Measurements from ENCODE around the gene PAPOLB. TPM values are rescaled to one million over a fixed set of nuclear protein-coding genes. Genes with fewer than 3 reads are reported as not detected.

PAPOLB gene
- polyA plus RNA-seq, 2 of the 4 experiments (the other 2 are of a cell fraction): not detected

- DNase-seq (ENCODE audit: low read depth in 1 of 2, low spot score in 1 of 2) (no peak), FAIRE-seq (no peak), ATAC-seq (no peak)
- no peak overlapping the region for H3K27ac ChIP-seq
- H3K4me2 ChIP-seq: peak overlapping the region; percentile 99; the same call in 1 of the 3 replicates
- no peak overlapping the region; the same call in 2 of the 3 replicates for H3K4me3 ChIP-seq
- 0 out of 3 replicates have a peak, but pooled peaks cover 4% of the 10 kb centered on the region for H3K4me1 ChIP-seq
- ChIA-PET CTCF (interaction anchor here (0.6 to 4.1 kb wide), 33 partner anchors 10 to 273 kb away, joined by 3 to 39 read pairs (median 5); no protein-coding TSS in a partner anchor), POLR2A (interaction anchor here (0.6 kb wide), 1 partner anchor 109 kb away, joined by 3 read pairs; the partner anchor contains the start of gene AP5Z1)
- 69% methylated on average over 10 of the region's 10 CpGs for WGBS (ENCODE audit: missing lambda C conversion rate)
- TF ChIP-seq MAFK (IDR thresholded peaks at IDR 0.05; ENCODE audit: partially characterized antibody): no peak
- TF ChIP-seq NPAS2 (CRISPR knock-in tag; IDR thresholded peaks at IDR 0.05; ENCODE audit: borderline replicate concordance): no peak
- TF ChIP-seq EHMT2 (IDR thresholded peaks at IDR 0.05; ENCODE audit: low read depth): no peak
- TF ChIP-seq REST (IDR thresholded peaks at IDR 0.05): no peak
- no peak for TF ChIP-seq SMC3 (IDR thresholded peaks at IDR 0.05)
- TF ChIP-seq HMGXB4 (CRISPR knock-in tag; IDR thresholded peaks at IDR 0.05; ENCODE audit: borderline replicate concordance): no peak
- no peak for TF ChIP-seq CTCF (IDR thresholded peaks at IDR 0.05)
- TF ChIP-seq HOXA7 (CRISPR knock-in tag; IDR thresholded peaks at IDR 0.05): no peak
- TF ChIP-seq NFE2L2 (conservative IDR thresholded peaks at IDR 0.05; ENCODE audit: low read length): no peak
- no peaks in the 10 kb centered on the region for H3K9me3 ChIP-seq
Observed at GRCh38 chr7:4884164-4884563, 22.3 kb upstream of the PAPOLB start.

- CTCF ChIA-PET: interaction anchor here (0.6 to 4.1 kb wide), 47 partner anchors 10 to 845 kb away, joined by 3 to 39 read pairs (median 4); no protein-coding TSS in a partner anchor
- FAIRE-seq (no peak), DNase-seq (ENCODE audit: low read depth in 1 of 2, low spot score in 1 of 2) (peak; percentile 90 to 95), ATAC-seq (peak; percentile 91 to 96)
- WGBS (ENCODE audit: missing lambda C conversion rate): 12% methylated on average over 16 of the region's 72 CpGs
- H3K9me3 ChIP-seq: no peaks in the 10 kb centered on the region
- peak within 1 kb of the TSS; percentile 99 for H3K4me2 ChIP-seq
- TF ChIP-seq MAZ (IDR thresholded peaks at IDR 0.05; ENCODE audit: borderline replicate concordance, low read depth, low read length): no peak
- TF ChIP-seq POLR2A (IDR thresholded peaks at IDR 0.05; ENCODE audit: low read length): peak; percentile 29; the same call in 1 of the 2 replicates
- no peak for TF ChIP-seq CBX8 (IDR thresholded peaks at IDR 0.05)
- TF ChIP-seq RAD21 (conservative IDR thresholded peaks at IDR 0.05 in 1 of 2, IDR thresholded peaks at IDR 0.05 in 1 of 2): peak; percentile 57 to 71
- TF ChIP-seq ZC3H11A (IDR thresholded peaks at IDR 0.05): no peak
- peak; percentile 49; the same call in 1 of the 2 replicates for TF ChIP-seq PHF8 (IDR thresholded peaks at IDR 0.05; ENCODE audit: borderline replicate concordance, low read depth)
- no peak for TF ChIP-seq NFE2L2 (conservative IDR thresholded peaks at IDR 0.05; ENCODE audit: low read length)
- no peak for TF ChIP-seq TP53 (CRISPR knock-in tag; IDR thresholded peaks at IDR 0.05)
- peak; percentile 85 for TF ChIP-seq CTCF (IDR thresholded peaks at IDR 0.05)
- no peak for TF ChIP-seq HDAC2 (IDR thresholded peaks at IDR 0.05)
- TF ChIP-seq SMC3 (IDR thresholded peaks at IDR 0.05): peak; percentile 73
- 0 out of 2 replicates have a peak, but pooled peaks have one; percentile 31 for TF ChIP-seq MAX (IDR thresholded peaks at IDR 0.05)
- H3K4me3 ChIP-seq: peak within 1 kb of the TSS; percentile 71
- POLR2A ChIA-PET: interaction anchor here (0.6 kb wide), 1 partner anchor 108 kb away, joined by 3 read pairs; the partner anchor contains the start of gene AP5Z1
- peak within 1 kb of the TSS; percentile 63 to 87 for H3K27ac ChIP-seq
- 0 out of 3 replicates have a peak, but pooled peaks cover 4% of the 10 kb centered on the region for H3K4me1 ChIP-seq
Observed at GRCh38 chr7:4883372-4884144, 21.7 kb upstream of the PAPOLB start, which contains the start of gene RADIL. TSS of gene RADIL (minus strand) at chr7:4883716. CDS start at chr7:4878139, 5,577 bp downstream.

Measured in A549 (cell line).